HS-5 (cell line): Measurements from ENCODE around the gene HLA-DRB1.
"Not testable (repeated sequence)": the region's sequence is repeated elsewhere in the genome, so short reads cannot be mapped to it uniquely, and the experiment has no call there.

Experiments
- DNase-seq: peaks from one replicate; pipeline ENCODE4 v3.0.0-alpha.2; 2012; ENCODE audit warnings: low read depth

HLA-DRB1 gene

GRCh38 chr6:32609731-32610640, 20.3 kb upstream of the HLA-DRB1 start:
- peak; percentile 92 for DNase-seq

- no peak for DNase-seq
These were observed 19.7 kb upstream of the HLA-DRB1 start for GRCh38 chr6:32609391-32609730.

GRCh38 chr6:32608362-32608761, 18.7 kb upstream of the HLA-DRB1 start:
- DNase-seq: no peak

- no peak for DNase-seq
These were observed 18.3 kb upstream of the HLA-DRB1 start for GRCh38 chr6:32607988-32608298.

GRCh38 chr6:32607263-32607987, 17.8 kb upstream of the HLA-DRB1 start:
- DNase-seq: no peak

- no peak for DNase-seq
These were observed 14.8 kb upstream of the HLA-DRB1 start for GRCh38 chr6:32604434-32604877.

GRCh38 chr6:32603888-32604287, 14.2 kb upstream of the HLA-DRB1 start:
- DNase-seq: no peak

GRCh38 chr6:32603222-32603621, 13.6 kb upstream of the HLA-DRB1 start:
- no peak for DNase-seq

- no peak for DNase-seq
These were observed 12.7 kb upstream of the HLA-DRB1 start for GRCh38 chr6:32602383-32602782.

- DNase-seq: no peak
These were observed 7.4 kb upstream of the HLA-DRB1 start for GRCh38 chr6:32597024-32597423.

GRCh38 chr6:32590713-32591112, 1.1 kb upstream of the HLA-DRB1 start:
- not testable (repeated sequence) for DNase-seq

GRCh38 chr6:32588156-32588555, 1.5 kb downstream of the HLA-DRB1 start:
- DNase-seq: no peak

- no peak for DNase-seq
These were observed 6.1 kb downstream of the HLA-DRB1 start for GRCh38 chr6:32583527-32583898.

GRCh38 chr6:32581315-32582095, 8.1 kb downstream of the HLA-DRB1 start:
- DNase-seq: no peak

GRCh38 chr6:32580593-32580992, 9.1 kb downstream of the HLA-DRB1 start:
- DNase-seq: no peak

GRCh38 chr6:32578962-32579361, 10.7 kb downstream of the HLA-DRB1 start:
- no peak for DNase-seq

GRCh38 chr6:32577493-32577892, 12.2 kb downstream of the HLA-DRB1 start:
- DNase-seq: not testable (repeated sequence)

GRCh38 chr6:32576250-32576649, 13.4 kb downstream of the HLA-DRB1 start:
- DNase-seq: no peak

GRCh38 chr6:32570363-32570905, 19.2 kb downstream of the HLA-DRB1 start:
- DNase-seq: no peak

- no peak for DNase-seq
These were observed 21.1 kb downstream of the HLA-DRB1 start for GRCh38 chr6:32568561-32568960.

- DNase-seq: no peak
These were observed 22.7 kb downstream of the HLA-DRB1 start for GRCh38 chr6:32566957-32567356.

- no peak for DNase-seq
These were observed 24.1 kb downstream of the HLA-DRB1 start for GRCh38 chr6:32565511-32565910.
